H1 (cell line): ENCODE results near the gene SLC5A9. TPM values are rescaled to one million over a fixed set of nuclear protein-coding genes. Genes with fewer than 3 reads are reported as not detected.

Source experiments
- E2F6 ChIP-seq: IDR thresholded peaks from 2 replicates; pipeline ENCODE4 v1.6.1; 2012; ENCODE audit warnings: inconsistent platforms
- EP300 ChIP-seq, 2 experiments: IDR thresholded peaks; 1 replicate in 1 of 2; 2 replicates in 1 of 2; pipeline ENCODE4 v1.6.1; 2011 to 2012; ENCODE audit warnings: low read depth in 2 of 2, low read length in 2 of 2, mild to moderate bottlenecking in 2 of 2, borderline replicate concordance in 1 of 2, inconsistent platforms in 1 of 2, moderate library complexity in 1 of 2
- JUN ChIP-seq: IDR thresholded peaks from 2 replicates; pipeline ENCODE4 v1.6.1; 2011; ENCODE audit warnings: low read depth, mild to moderate bottlenecking, improper control_type of control experiment, low read length
- KDM4A ChIP-seq: IDR thresholded peaks from one replicate; pipeline ENCODE4 v1.7.1; 2012; ENCODE audit warnings: low read depth, mild to moderate bottlenecking, moderate library complexity, low read length, inconsistent platforms; ENCODE audit not compliant: severe bottlenecking
- SP4 ChIP-seq: IDR thresholded peaks from 2 replicates; pipeline ENCODE4 v1.6.1; 2012; ENCODE audit warnings: low read length, inconsistent platforms
- SUZ12 ChIP-seq: fragments of 200-600 bp; sonication (generic); IDR thresholded peaks from 2 replicates; pipeline ENCODE4 v1.6.1; 2012; ENCODE audit warnings: mild to moderate bottlenecking, inconsistent platforms, low read length, moderate library complexity, mixed read lengths
- TAF7 ChIP-seq: optimal IDR thresholded peaks from 2 replicates; pipeline ENCODE3; 2011; ENCODE audit warnings: low read depth, mild to moderate bottlenecking, inconsistent platforms, low read length, moderate library complexity, borderline replicate concordance
- polyA plus RNA-seq, 7 experiments: library from polyadenylated mRNA; depleted of rRNA in 3 of 7; stranded (reverse) in 5 of 7; unstranded in 2 of 7; fragments of >200 nt in 5 of 7; fragments of 200-250 nt in 2 of 7; gene quantifications; 1 replicate in 5 of 7; 2 replicates in 1 of 7; 4 replicates in 1 of 7; pipeline versions ENCODE4 v1.2.1 to v1.2.3, GENCODE V29; 2011 to 2013; ENCODE audit warnings: missing spikeins in 2 of 7, mixed read lengths in 2 of 7
- total RNA-seq: library from RNA; stranded (reverse); fragmentation: NEBNext Ultra II Directional; extraction: Animal tissue kit (Norgen Biotek cat#: 25700); gene quantifications from 2 replicates; pipeline ENCODE4 v1.2.1, GENCODE V29; 2021

Gene SLC5A9
- total and polyA plus RNA-seq, 2 of the 8 experiments (the other 6 are each of a cell fraction or from before 2014, with no cell fraction given): 0.03 TPM; not detected in 1

GRCh38 chr1:48221657-48222056, 859 bp upstream of the SLC5A9 start (continued):
- TF ChIP-seq E2F6: no peak
- no peak for TF ChIP-seq SUZ12
- TF ChIP-seq EP300 (IDR thresholded peaks at IDR 0.05; ENCODE audit: borderline replicate concordance in 1 of 2, low read depth in 2 of 2, low read length in 2 of 2): no peak
- no peak for TF ChIP-seq TAF7
- no peak for TF ChIP-seq KDM4A
- no peak for TF ChIP-seq JUN
- no peak for TF ChIP-seq SP4
